ENCODE measurements around the gene ERBIN.

DNA sequence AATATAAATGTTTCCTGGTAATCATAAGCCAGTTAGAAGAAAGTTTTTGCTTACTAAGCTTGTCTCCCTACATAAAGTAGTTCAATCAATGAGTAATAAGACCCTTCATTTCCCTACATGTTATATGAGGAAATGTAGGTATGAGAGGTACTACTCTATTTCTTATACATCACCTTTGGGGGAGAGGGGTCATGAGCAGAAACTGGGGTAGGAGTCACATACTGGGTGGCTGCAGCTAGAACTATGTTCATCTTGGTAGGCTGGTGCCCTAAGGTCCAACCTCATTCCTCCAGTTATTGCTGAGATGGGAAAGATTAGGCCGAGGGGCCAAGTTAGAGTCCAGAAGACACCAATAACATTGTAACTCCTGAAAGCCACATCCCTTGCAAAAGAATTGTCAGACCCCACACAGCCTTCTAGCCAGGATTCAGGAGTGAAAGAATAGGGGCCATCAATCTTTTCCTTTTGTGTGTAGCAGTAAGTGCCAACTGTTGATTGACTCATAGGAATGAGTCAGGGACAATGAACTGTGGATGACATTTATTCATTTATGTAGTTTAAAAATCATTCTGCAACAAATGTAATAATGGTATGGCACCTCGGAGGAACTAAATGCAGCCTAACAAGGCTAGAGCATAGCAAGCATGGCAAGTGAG, 196.1 kb downstream of the ERBIN start:
- TF ChIP-seq, protein P1, sequence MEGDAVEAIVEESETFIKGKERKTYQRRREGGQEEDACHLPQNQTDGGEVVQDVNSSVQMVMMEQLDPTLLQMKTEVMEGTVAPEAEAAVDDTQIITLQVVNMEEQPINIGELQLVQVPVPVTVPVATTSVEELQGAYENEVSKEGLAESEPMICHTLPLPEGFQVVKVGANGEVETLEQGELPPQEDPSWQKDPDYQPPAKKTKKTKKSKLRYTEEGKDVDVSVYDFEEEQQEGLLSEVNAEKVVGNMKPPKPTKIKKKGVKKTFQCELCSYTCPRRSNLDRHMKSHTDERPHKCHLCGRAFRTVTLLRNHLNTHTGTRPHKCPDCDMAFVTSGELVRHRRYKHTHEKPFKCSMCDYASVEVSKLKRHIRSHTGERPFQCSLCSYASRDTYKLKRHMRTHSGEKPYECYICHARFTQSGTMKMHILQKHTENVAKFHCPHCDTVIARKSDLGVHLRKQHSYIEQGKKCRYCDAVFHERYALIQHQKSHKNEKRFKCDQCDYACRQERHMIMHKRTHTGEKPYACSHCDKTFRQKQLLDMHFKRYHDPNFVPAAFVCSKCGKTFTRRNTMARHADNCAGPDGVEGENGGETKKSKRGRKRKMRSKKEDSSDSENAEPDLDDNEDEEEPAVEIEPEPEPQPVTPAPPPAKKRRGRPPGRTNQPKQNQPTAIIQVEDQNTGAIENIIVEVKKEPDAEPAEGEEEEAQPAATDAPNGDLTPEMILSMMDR (IDR thresholded peaks at IDR 0.05) = no peak
- TF ChIP-seq POLR2A (IDR thresholded peaks at IDR 0.05) = no peak

Measured in Peyer's patch (tissue), 4 donors.